H9 (cell line): ENCODE results near the gene C1RL. TPM values are rescaled to one million over a fixed set of nuclear protein-coding genes. Genes with fewer than 3 reads are reported as not detected.

Source experiments
- DNase-seq: peaks from one replicate; pipeline ENCODE4 v3.0.0-alpha.2; 2017
- H2AFZ ChIP-seq: one replicate; pipeline ENCODE4 v1.6.1; 2013; ENCODE audit warnings: mild to moderate bottlenecking, low read length, control low read depth, moderate library complexity
- H2AK5ac ChIP-seq: 2 replicates; pipeline ENCODE4 v1.6.1; 2013; ENCODE audit warnings: low read length, control low read depth, mixed read lengths; ENCODE audit not compliant: insufficient read length
- H2BK120ac ChIP-seq: one replicate; pipeline ENCODE4 v1.6.1; 2013; ENCODE audit warnings: low read depth, mild to moderate bottlenecking, low read length, control low read depth, inconsistent platforms; ENCODE audit not compliant: poor library complexity, severe bottlenecking
- H2BK12ac ChIP-seq: 2 replicates; pipeline ENCODE4 v1.6.1; 2013; ENCODE audit warnings: low read length, control low read depth, mixed read lengths, low read depth; ENCODE audit not compliant: insufficient read length
- H2BK15ac ChIP-seq: 2 replicates; pipeline ENCODE4 v1.6.1; 2013; ENCODE audit warnings: low read depth, low read length, control low read depth
- H2BK20ac ChIP-seq: one replicate; pipeline ENCODE4 v1.6.1; 2013; ENCODE audit warnings: low read depth, mild to moderate bottlenecking, low read length, control low read depth, inconsistent platforms; ENCODE audit not compliant: poor library complexity, severe bottlenecking
- H2BK5ac ChIP-seq: 2 replicates; pipeline ENCODE4 v1.6.1; 2013; ENCODE audit warnings: low read length, control low read depth, mixed read lengths; ENCODE audit not compliant: insufficient read length
- H3K14ac ChIP-seq: 2 replicates; pipeline ENCODE4 v1.6.1; 2013; ENCODE audit warnings: low read length, control low read depth; ENCODE audit not compliant: insufficient read depth
- H3K18ac ChIP-seq: 2 replicates; pipeline ENCODE4 v1.6.1; 2013; ENCODE audit warnings: low read depth, mild to moderate bottlenecking, mixed read lengths, low read length, control low read depth; ENCODE audit not compliant: insufficient read length
- H3K23ac ChIP-seq: 2 replicates; pipeline ENCODE4 v1.6.1; 2013; ENCODE audit warnings: low read length, control low read depth, mixed read lengths, low read depth; ENCODE audit not compliant: insufficient read length
- H3K23me2 ChIP-seq: 2 replicates; pipeline ENCODE4 v1.6.1; 2013; ENCODE audit warnings: low read depth, mild to moderate bottlenecking, mixed read lengths, low read length, control low read depth; ENCODE audit not compliant: insufficient read length, poor library complexity, severe bottlenecking
- H3K27ac ChIP-seq: 2 replicates; pipeline ENCODE4 v1.5.1; 2013; ENCODE audit warnings: low read length, control low read depth, mixed read lengths, low read depth; ENCODE audit not compliant: insufficient read length
- H3K27me3 ChIP-seq: 2 replicates; pipeline ENCODE4 v1.6.1; 2013; ENCODE audit warnings: low read length, control low read depth, inconsistent platforms; ENCODE audit not compliant: insufficient read depth
- H3K4ac ChIP-seq: 2 replicates; pipeline ENCODE4 v1.6.1; 2013; ENCODE audit warnings: low read depth, mild to moderate bottlenecking, control low read depth, inconsistent platforms, low read length, moderate library complexity
- H3K4me1 ChIP-seq: 2 replicates; pipeline ENCODE4 v1.6.1; 2013; ENCODE audit warnings: low read length, control low read depth, inconsistent platforms; ENCODE audit not compliant: insufficient read depth
- H3K4me2 ChIP-seq: 2 replicates; pipeline ENCODE4 v1.6.1; 2013; ENCODE audit warnings: low read length, control low read depth, mixed read lengths; ENCODE audit not compliant: insufficient read length, insufficient read depth
- H3K56ac ChIP-seq: 2 replicates; pipeline ENCODE4 v1.6.1; 2013; ENCODE audit warnings: low read depth, mild to moderate bottlenecking, mixed read lengths, low read length, control low read depth; ENCODE audit not compliant: insufficient read length
- H3K79me1 ChIP-seq: 2 replicates; pipeline ENCODE4 v1.6.1; 2013; ENCODE audit warnings: low read depth, mild to moderate bottlenecking, moderate library complexity, low read length, control low read depth, inconsistent platforms; ENCODE audit not compliant: insufficient read depth, poor library complexity, severe bottlenecking
- H3K79me2 ChIP-seq: 2 replicates; pipeline ENCODE4 v1.6.1; 2013; ENCODE audit warnings: low read length, control low read depth, inconsistent platforms; ENCODE audit not compliant: insufficient read depth
- H3K9ac ChIP-seq: 2 replicates; pipeline ENCODE4 v1.6.1; 2013; ENCODE audit warnings: low read length, control low read depth, mixed read lengths; ENCODE audit not compliant: insufficient read length; ENCODE audit errors: extremely low read depth
- H3K9me3 ChIP-seq: one replicate; pipeline ENCODE4 v1.6.1; 2013; ENCODE audit warnings: low read depth, low read length, inconsistent platforms; ENCODE audit not compliant: control insufficient read depth
- H3T11ph ChIP-seq: one replicate; pipeline ENCODE4 v1.6.1; 2013; ENCODE audit warnings: mild to moderate bottlenecking, low read length, control low read depth, inconsistent platforms
- H4K20me1 ChIP-seq: one replicate; pipeline ENCODE4 v1.6.1; 2013; ENCODE audit not compliant: control insufficient read depth, insufficient read length, insufficient read depth
- H4K5ac ChIP-seq: 2 replicates; pipeline ENCODE4 v1.6.1; 2013; ENCODE audit warnings: low read depth, mild to moderate bottlenecking, mixed read lengths, low read length, control low read depth; ENCODE audit not compliant: insufficient read length
- H4K8ac ChIP-seq: replicated peaks from 2 replicates; pipeline ENCODE4 v1.6.1; 2013; ENCODE audit warnings: low read length, control low read depth, mixed read lengths, low read depth; ENCODE audit not compliant: insufficient read length
- H4K91ac ChIP-seq: 2 replicates; pipeline ENCODE4 v1.6.1; 2013; ENCODE audit warnings: low read depth, mild to moderate bottlenecking, moderate library complexity, mixed read lengths, low read length, control low read depth; ENCODE audit not compliant: insufficient read length
- H3K27ac Mint-ChIP-seq, 3 experiments: 2 replicates in 2 of 3; 3 replicates in 1 of 3; pipeline ENCODE4 v1.8.0; 2020 to 2021; ENCODE audit warnings: mixed read lengths in 3 of 3, mild to moderate bottlenecking in 1 of 3, moderate library complexity in 1 of 3
- H3K27me3 Mint-ChIP-seq: 2 replicates; pipeline ENCODE4 v1.8.0; 2021; ENCODE audit warnings: low read depth, mild to moderate bottlenecking, moderate library complexity, mixed read lengths
- H3K36me3 Mint-ChIP-seq, 3 experiments: 2 replicates in 2 of 3; 3 replicates in 1 of 3; pipeline ENCODE4 v1.8.0; 2020 to 2021; ENCODE audit warnings: low read depth in 3 of 3, mixed read lengths in 3 of 3; ENCODE audit not compliant: insufficient read depth in 1 of 3
- H3K4me1 Mint-ChIP-seq, 2 experiments: 2 replicates each; pipeline ENCODE4 v1.8.0; 2020; ENCODE audit warnings: mixed read lengths in 2 of 2
- H3K4me3 Mint-ChIP-seq, 2 experiments: 2 replicates in 1 of 2; 3 replicates in 1 of 2; pipeline ENCODE4 v1.8.0; 2020 to 2021; ENCODE audit warnings: mild to moderate bottlenecking in 2 of 2, mixed read lengths in 2 of 2, moderate library complexity in 1 of 2
- H3K9me3 Mint-ChIP-seq, 2 experiments: 2 replicates in 1 of 2; 3 replicates in 1 of 2; pipeline ENCODE4 v1.8.0; 2020; ENCODE audit warnings: mild to moderate bottlenecking in 2 of 2, mixed read lengths in 2 of 2, moderate library complexity in 1 of 2
- WGBS: extraction: QIAGEN DNeasy Blood & Tissue Kit; methylation state at CpG from one replicate; pipeline ENCODE4 v1.1.7; 2013; ENCODE audit warnings: missing lambda C conversion rate, low lambda C conversion rate, mixed read lengths; ENCODE audit not compliant: insufficient read length; ENCODE audit errors: extremely low coverage; 5-methylcytosine and 5-hydroxymethylcytosine counted together
- total RNA-seq: library from RNA; stranded (reverse); gene quantifications from 2 replicates; pipeline ENCODE4 v1.2.1, GENCODE V29; 2021
- TF ChIP-seq, protein P1 (sequence below): fragments of 200-600 bp; sonication (generic); conservative IDR thresholded peaks from 3 replicates; pipeline ENCODE4 v1.8.0; 2021; ENCODE audit warnings: antibody characterized with exemption, mild to moderate bottlenecking

Gene C1RL
- total RNA-seq, 1 experiment from 2014 or later = 15.1 TPM

DNA sequence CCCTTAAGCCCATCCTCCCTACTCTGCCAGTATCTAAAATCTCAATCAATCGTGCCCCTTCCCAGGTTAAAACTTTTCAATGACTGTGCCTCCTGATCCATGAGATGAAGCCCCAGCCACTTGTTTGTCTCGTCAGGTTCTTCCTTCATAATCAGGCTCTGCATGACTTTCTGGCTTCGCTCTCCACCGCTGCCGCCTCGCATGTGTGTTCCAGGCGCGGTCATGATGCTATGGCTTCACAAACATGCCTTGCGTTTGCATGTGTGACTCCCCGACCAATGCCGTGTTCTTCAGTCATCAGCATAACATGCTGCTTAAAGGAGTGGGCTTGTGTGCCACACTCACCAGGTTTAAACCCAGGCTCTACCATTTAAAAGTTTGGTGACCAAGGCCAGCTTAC, 5.0 kb upstream of the C1RL start:
- Histone ChIP-seq H3K9ac (no peak overlapping the region), H4K20me1 (no peaks in the 10 kb centered on the region), H3T11ph (no peak overlapping the region), H3K79me1 (no peaks in the 10 kb centered on the region), H3K79me2 (no peaks in the 10 kb centered on the region), H3K4ac (no peak overlapping the region), H4K5ac (no peak overlapping the region), H2BK20ac (no peak overlapping the region), H2BK15ac (no peak overlapping the region), H3K9me3 (no peaks in the 10 kb centered on the region), H3K14ac (no peak overlapping the region), H3K23ac (no peak overlapping the region), H3K18ac (no peak overlapping the region), H2BK12ac (no peak overlapping the region), H3K4me1 (no peaks in the 10 kb centered on the region), H4K8ac (no peak overlapping the region), H3K27me3 (no peaks in the 10 kb centered on the region), H4K91ac (no peak overlapping the region), H3K23me2 (peaks cover under 1% of the 10 kb centered on the region), H2AK5ac (no peak overlapping the region), H2BK120ac (no peak overlapping the region), H2BK5ac (no peak overlapping the region), H2AFZ (no peak overlapping the region), H3K27ac (no peak overlapping the region), H3K4me2 (no peak overlapping the region), H3K56ac (no peak overlapping the region)
- WGBS = no CpG with 5 or more reads among the region's 11 CpGs
- Mint-ChIP-seq H3K4me3 (no peak overlapping the region), H3K36me3 (no peaks in the 10 kb centered on the region), H3K4me1 (peaks cover 4 to 8% of the 10 kb centered on the region in 2 experiments), H3K27me3 (peaks cover 9% of the 10 kb centered on the region), H3K27ac (no peak overlapping the region), H3K9me3 (no peaks in the 10 kb centered on the region)
- DNase-seq = no peak
- TF ChIP-seq, protein P1, sequence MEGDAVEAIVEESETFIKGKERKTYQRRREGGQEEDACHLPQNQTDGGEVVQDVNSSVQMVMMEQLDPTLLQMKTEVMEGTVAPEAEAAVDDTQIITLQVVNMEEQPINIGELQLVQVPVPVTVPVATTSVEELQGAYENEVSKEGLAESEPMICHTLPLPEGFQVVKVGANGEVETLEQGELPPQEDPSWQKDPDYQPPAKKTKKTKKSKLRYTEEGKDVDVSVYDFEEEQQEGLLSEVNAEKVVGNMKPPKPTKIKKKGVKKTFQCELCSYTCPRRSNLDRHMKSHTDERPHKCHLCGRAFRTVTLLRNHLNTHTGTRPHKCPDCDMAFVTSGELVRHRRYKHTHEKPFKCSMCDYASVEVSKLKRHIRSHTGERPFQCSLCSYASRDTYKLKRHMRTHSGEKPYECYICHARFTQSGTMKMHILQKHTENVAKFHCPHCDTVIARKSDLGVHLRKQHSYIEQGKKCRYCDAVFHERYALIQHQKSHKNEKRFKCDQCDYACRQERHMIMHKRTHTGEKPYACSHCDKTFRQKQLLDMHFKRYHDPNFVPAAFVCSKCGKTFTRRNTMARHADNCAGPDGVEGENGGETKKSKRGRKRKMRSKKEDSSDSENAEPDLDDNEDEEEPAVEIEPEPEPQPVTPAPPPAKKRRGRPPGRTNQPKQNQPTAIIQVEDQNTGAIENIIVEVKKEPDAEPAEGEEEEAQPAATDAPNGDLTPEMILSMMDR = no peak
